ENCODE data around the gene BAX. TPM values are rescaled to one million over a fixed set of nuclear protein-coding genes. Genes with fewer than 3 reads are reported as not detected.

The BAX gene
- total RNA-seq, 1 donor from 2014 or later: 25.5 TPM

DNA sequence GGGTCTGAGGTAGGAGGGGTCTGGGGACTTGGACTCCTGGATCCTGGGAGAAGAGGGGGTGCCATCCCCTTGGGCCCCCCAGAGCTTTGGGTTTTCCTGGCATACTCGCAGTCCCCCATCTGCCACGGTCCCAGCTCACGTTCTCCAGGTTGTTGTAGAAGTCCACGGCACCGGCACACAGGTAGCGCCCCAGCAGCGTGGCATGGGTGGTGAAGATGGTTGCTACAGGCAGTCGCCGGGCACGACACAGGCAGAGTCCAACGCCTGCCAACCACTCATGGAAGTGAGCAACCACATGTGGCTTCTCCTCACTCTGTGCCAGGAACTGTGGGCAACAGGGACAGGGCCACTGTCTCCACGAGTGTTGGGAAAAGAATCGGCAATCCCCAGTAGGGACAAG lies 31.0 kb downstream of the BAX start:
- TF ChIP-seq, protein P1, sequence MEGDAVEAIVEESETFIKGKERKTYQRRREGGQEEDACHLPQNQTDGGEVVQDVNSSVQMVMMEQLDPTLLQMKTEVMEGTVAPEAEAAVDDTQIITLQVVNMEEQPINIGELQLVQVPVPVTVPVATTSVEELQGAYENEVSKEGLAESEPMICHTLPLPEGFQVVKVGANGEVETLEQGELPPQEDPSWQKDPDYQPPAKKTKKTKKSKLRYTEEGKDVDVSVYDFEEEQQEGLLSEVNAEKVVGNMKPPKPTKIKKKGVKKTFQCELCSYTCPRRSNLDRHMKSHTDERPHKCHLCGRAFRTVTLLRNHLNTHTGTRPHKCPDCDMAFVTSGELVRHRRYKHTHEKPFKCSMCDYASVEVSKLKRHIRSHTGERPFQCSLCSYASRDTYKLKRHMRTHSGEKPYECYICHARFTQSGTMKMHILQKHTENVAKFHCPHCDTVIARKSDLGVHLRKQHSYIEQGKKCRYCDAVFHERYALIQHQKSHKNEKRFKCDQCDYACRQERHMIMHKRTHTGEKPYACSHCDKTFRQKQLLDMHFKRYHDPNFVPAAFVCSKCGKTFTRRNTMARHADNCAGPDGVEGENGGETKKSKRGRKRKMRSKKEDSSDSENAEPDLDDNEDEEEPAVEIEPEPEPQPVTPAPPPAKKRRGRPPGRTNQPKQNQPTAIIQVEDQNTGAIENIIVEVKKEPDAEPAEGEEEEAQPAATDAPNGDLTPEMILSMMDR (IDR thresholded peaks at IDR 0.05; ENCODE audit: borderline replicate concordance): no peak

DNA sequence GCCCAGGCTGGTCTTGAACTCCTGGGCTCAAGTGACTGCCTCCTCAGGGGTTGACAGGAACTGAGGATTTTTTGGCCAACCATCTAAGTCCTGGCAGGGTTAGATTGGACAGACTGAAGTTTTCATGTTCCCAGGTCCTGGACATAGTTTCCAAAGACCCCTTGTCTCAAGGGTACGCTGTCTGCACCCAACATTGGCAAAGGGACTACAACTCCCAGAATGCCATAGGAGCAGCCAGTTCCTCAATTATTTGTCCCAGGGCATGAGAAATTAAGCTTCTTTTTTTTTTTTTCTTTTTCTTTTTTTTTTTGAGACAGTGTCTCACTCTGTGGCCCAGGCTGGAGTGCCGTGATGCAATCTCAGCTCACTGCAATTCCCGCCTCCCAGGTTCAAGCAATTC lies 31.5 kb downstream of the BAX start:
- H3K27me3 ChIP-seq (ENCODE audit: low read depth): no peaks in the 10 kb centered on the region
- H3K4me1 ChIP-seq: peaks cover 45% of the 10 kb centered on the region
- H3K9me3 ChIP-seq (replicated peaks): no peaks in the 10 kb centered on the region
- peak overlapping the region; percentile 36 for H3K27ac ChIP-seq (replicated peaks)
- intact Hi-C loops (cut with micrococcal nuclease): no loop called here
- no peak overlapping the region for H3K4me3 ChIP-seq
- peaks cover 78% of the 10 kb centered on the region for H3K36me3 ChIP-seq
- TF ChIP-seq, protein P1 (IDR thresholded peaks at IDR 0.05; ENCODE audit: borderline replicate concordance): no peak
- DNase-seq: no peak

More for the DNA sequence above, 31.0 kb downstream of the BAX start:
- Histone ChIP-seq H3K4me1 (peaks cover 40% of the 10 kb centered on the region), H3K9me3 (replicated peaks) (no peaks in the 10 kb centered on the region), H3K27ac (replicated peaks) (peak overlapping the region; percentile 36), H3K4me3 (no peak overlapping the region), H3K36me3 (peaks cover 82% of the 10 kb centered on the region), H3K27me3 (ENCODE audit: low read depth) (no peaks in the 10 kb centered on the region)
- intact Hi-C loops (cut with micrococcal nuclease): no loop called here
- no peak for DNase-seq

DNA sequence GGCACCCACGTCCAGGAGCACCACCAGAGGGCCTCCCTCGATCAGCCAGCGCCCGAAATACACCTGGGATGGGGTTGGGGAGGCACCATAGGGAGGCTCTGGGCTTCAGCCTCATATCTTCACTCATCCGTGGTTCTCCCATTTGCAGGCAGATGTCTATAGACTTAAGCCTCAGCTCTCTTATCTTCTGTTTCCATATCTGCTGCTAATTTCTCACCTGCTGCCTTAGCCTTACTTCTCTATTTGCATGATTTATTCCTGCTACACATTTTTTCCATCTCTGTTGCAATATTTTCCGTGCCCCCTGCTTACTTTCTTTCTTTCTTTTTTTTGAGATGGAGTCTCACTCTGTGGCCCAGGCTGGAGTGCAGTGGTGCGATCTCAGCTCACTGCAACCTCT lies 32.6 kb downstream of the BAX start:
- intact Hi-C loops (cut with micrococcal nuclease): no loop called here
- Histone ChIP-seq H3K9me3 (replicated peaks) (no peaks in the 10 kb centered on the region), H3K4me1 (peaks cover 48% of the 10 kb centered on the region), H3K27me3 (ENCODE audit: low read depth) (no peaks in the 10 kb centered on the region), H3K27ac (replicated peaks) (peak overlapping the region; percentile 12), H3K36me3 (peaks cover 67% of the 10 kb centered on the region), H3K4me3 (no peak overlapping the region)
- no peak for DNase-seq
- TF ChIP-seq, protein P1 (IDR thresholded peaks at IDR 0.05; ENCODE audit: borderline replicate concordance): no peak

GRCh38 chr19:48988286-48988685 lies 33.6 kb downstream of the BAX start:
- TF ChIP-seq, protein P1 (IDR thresholded peaks at IDR 0.05; ENCODE audit: borderline replicate concordance): no peak
- intact Hi-C loops (cut with micrococcal nuclease): no loop called here
- H3K27me3 ChIP-seq (ENCODE audit: low read depth): no peaks in the 10 kb centered on the region
- peaks cover 57% of the 10 kb centered on the region for H3K36me3 ChIP-seq
- H3K4me1 ChIP-seq: peaks cover 54% of the 10 kb centered on the region
- H3K27ac ChIP-seq (replicated peaks): peak overlapping the region; percentile 91
- H3K4me3 ChIP-seq: no peak overlapping the region
- DNase-seq: no peak
- H3K9me3 ChIP-seq (replicated peaks): no peaks in the 10 kb centered on the region

DNA sequence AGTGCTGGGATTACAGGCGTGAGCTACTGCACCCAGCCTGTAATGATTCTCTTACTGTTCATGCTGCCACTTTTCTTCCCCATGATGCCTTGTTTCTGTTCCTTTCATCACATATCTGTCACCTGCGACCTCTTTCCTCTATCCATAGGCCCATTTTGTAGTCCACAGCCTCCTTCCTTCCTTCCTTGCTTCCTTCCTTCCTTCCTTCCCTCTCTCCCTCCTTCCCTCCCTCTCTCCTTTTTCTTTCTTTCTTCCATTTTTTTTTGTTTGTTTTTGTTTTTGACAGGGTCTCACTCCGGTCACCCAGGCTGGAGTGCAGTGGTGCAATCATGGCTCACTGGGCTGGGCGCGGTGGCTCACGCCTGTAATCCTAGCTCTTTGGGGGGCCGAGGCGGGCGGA lies 34.2 kb downstream of the BAX start:
- no peak for DNase-seq
- peaks cover 53% of the 10 kb centered on the region for H3K4me1 ChIP-seq
- TF ChIP-seq, protein P1 (IDR thresholded peaks at IDR 0.05; ENCODE audit: borderline replicate concordance): no peak
- intact Hi-C loops (cut with micrococcal nuclease): no loop called here
- peaks cover 51% of the 10 kb centered on the region for H3K36me3 ChIP-seq
- no peaks in the 10 kb centered on the region for H3K9me3 ChIP-seq (replicated peaks)
- H3K27me3 ChIP-seq (ENCODE audit: low read depth): no peaks in the 10 kb centered on the region
- no peak overlapping the region for H3K4me3 ChIP-seq
- peak overlapping the region; percentile 91 for H3K27ac ChIP-seq (replicated peaks)

Data from left ventricle myocardium inferior (tissue), 1 donor.